ENCODE data around the gene SREK1. TPM values are rescaled to one million over a fixed set of nuclear protein-coding genes. Genes with fewer than 3 reads are reported as not detected.

The SREK1 gene
- total and polyA plus RNA-seq, 2 of the 8 experiments (the other 6 are each of a cell fraction or from before 2014, with no cell fraction given): 10.6 to 40.4 TPM

DNA sequence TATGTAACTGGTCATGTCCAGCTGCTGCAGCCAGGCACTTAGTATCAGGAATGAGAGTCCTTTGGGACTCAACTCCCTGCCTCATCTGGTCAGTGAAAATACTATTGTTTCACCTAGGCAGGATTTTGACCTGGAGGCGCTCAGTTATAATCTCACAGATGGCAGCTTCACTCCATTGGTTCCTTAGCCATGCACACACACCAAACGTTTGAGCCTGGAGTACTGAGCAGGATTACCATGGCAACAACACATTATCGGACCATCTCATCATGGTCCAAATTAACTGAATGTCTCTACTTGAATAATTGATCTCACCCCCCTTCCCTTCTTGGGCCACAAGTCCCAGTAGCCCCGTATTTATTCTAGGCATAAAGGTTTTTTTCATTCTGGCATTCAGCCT, 15.0 kb upstream of the SREK1 start:
- no peaks in the 10 kb centered on the region for H3K9me3 ChIP-seq (ENCODE audit: insufficient read depth in 2 of 2, low read depth in 1 of 2, low read length in 1 of 2)
- FAIRE-seq (no peak), DNase-seq (ENCODE audit: low read depth in 1 of 2, low spot score in 2 of 2) (no peak)
- no peak overlapping the region for H3K56ac ChIP-seq (replicated peaks; ENCODE audit: insufficient read length, low read depth, low read length)
- no peaks in the 10 kb centered on the region for H3K23me2 ChIP-seq (ENCODE audit: low read depth, low read length)
- CTCF ChIA-PET (ENCODE audit: partially characterized antibody): no interaction called here
- H2BK5ac ChIP-seq (ENCODE audit: low read depth, low read length): no peak overlapping the region
- no peak overlapping the region for H2BK12ac ChIP-seq (ENCODE audit: low read depth, low read length)
- H4K5ac ChIP-seq (ENCODE audit: insufficient read length, low read depth, low read length): no peak overlapping the region
- no peak overlapping the region for H3K14ac ChIP-seq (ENCODE audit: insufficient read length)
- WGBS, 2 experiments (ENCODE audit: extremely low coverage in 1 of 2, insufficient coverage in 1 of 2, insufficient read length in 1 of 2, insufficient replicate concordance in 2 of 2, low coverage in 1 of 2, low lambda C conversion rate in 2 of 2, missing lambda C conversion rate in 1 of 2): 93% methylated on average over 4 of the region's 4 CpGs; no CpG with 5 or more reads in 1 of the 2 experiments
- no peak overlapping the region for H2BK15ac ChIP-seq (ENCODE audit: low read length)
- no peak for TF ChIP-seq KDM4A (IDR thresholded peaks at IDR 0.05; ENCODE audit: low read depth, low read length, severe bottlenecking)
- TF ChIP-seq JUND (IDR thresholded peaks at IDR 0.05; ENCODE audit: low read length): no peak
- no peak for TF ChIP-seq TBP (IDR thresholded peaks at IDR 0.05; ENCODE audit: low read depth, low read length)
- TF ChIP-seq ZNF274 (IDR thresholded peaks at IDR 0.05; ENCODE audit: borderline replicate concordance, extremely low read depth, low read length): no peak
- TF ChIP-seq CHD1 (IDR thresholded peaks at IDR 0.05; ENCODE audit: low read depth, low read length): no peak
- TF ChIP-seq CEBPB (IDR thresholded peaks at IDR 0.05; ENCODE audit: low read depth, low read length): no peak
- TF ChIP-seq SIX5 (IDR thresholded peaks at IDR 0.05; ENCODE audit: low read depth, low read length): no peak
- no peak for TF ChIP-seq CTBP2 (IDR thresholded peaks at IDR 0.05; ENCODE audit: borderline replicate concordance, insufficient read depth, insufficient read length, low read length)
- TF ChIP-seq NRF1 (IDR thresholded peaks at IDR 0.05; ENCODE audit: low read depth, low read length): no peak
- TF ChIP-seq GTF2F1 (IDR thresholded peaks at IDR 0.05; ENCODE audit: borderline replicate concordance, low read depth, low read length): no peak
- TF ChIP-seq CREB1 (IDR thresholded peaks at IDR 0.05): no peak
- TF ChIP-seq POLR2AphosphoS5 (IDR thresholded peaks at IDR 0.05; ENCODE audit: low read depth, low read length): no peak
- no peak for TF ChIP-seq GABPA (IDR thresholded peaks at IDR 0.05; ENCODE audit: borderline replicate concordance, insufficient read depth, low read length)
- TF ChIP-seq BRCA1 (IDR thresholded peaks at IDR 0.05; ENCODE audit: low read depth, low read length): no peak
- TF ChIP-seq CBX8 (IDR thresholded peaks at IDR 0.05; ENCODE audit: borderline replicate concordance, low read depth, low read length): no peak
- H3K9ac ChIP-seq (replicated peaks in 1 of 4; ENCODE audit: extremely low read depth in 1 of 4, low read depth in 3 of 4, low read length in 3 of 4): no peak overlapping the region
- H4K8ac ChIP-seq (ENCODE audit: extremely low read depth, insufficient read depth, low read length): no peak overlapping the region
- no peak overlapping the region for H3K4me2 ChIP-seq (ENCODE audit: insufficient read depth in 1 of 2, low read depth in 2 of 2, low read length in 2 of 2)
- H2AFZ ChIP-seq (ENCODE audit: low read length): no peak overlapping the region
- H3K4ac ChIP-seq (replicated peaks; ENCODE audit: insufficient read length, low read depth, low read length): no peak overlapping the region
- no peak overlapping the region for H2AK5ac ChIP-seq (ENCODE audit: low read depth, low read length)
- no peaks in the 10 kb centered on the region for H3K79me1 ChIP-seq (ENCODE audit: low read depth, low read length)
- H3K4me3 ChIP-seq (ENCODE audit: extremely low read depth in 1 of 4, insufficient read depth in 2 of 4, low read depth in 3 of 4, low read length in 4 of 4): no peak overlapping the region
- no peak overlapping the region for H3K27ac ChIP-seq (ENCODE audit: low read depth, low read length)
- H3K18ac ChIP-seq (ENCODE audit: extremely low read depth, low read length): no peak overlapping the region
- no peak overlapping the region for H2BK20ac ChIP-seq (ENCODE audit: low read length)
- H4K20me1 ChIP-seq (replicated peaks in 1 of 2; ENCODE audit: control insufficient read depth in 1 of 2, insufficient read depth in 2 of 2, low read length in 2 of 2): no peaks in the 10 kb centered on the region
- H3K23ac ChIP-seq (ENCODE audit: insufficient read length): no peak overlapping the region
- POLR2A ChIA-PET (ENCODE audit: partially characterized antibody): interaction anchor here (1.3 kb wide), 1 partner anchor 15 kb away, joined by 6 read pairs; the partner anchor contains the start of gene SREK1
- no peaks in the 10 kb centered on the region for H3K27me3 ChIP-seq (replicated peaks in 1 of 4; ENCODE audit: control insufficient read depth in 3 of 4, extremely low read depth in 1 of 4, insufficient read depth in 3 of 4, low read length in 3 of 4)
- no peaks in the 10 kb centered on the region for H3K36me3 ChIP-seq (ENCODE audit: control insufficient read depth in 2 of 4, insufficient read depth in 4 of 4, low read length in 3 of 4)
- no peak overlapping the region for H4K91ac ChIP-seq (replicated peaks; ENCODE audit: insufficient read length, low read length)
- H3K4me1 ChIP-seq (replicated peaks in 1 of 4; ENCODE audit: control insufficient read depth in 3 of 4, insufficient read depth in 4 of 4, low read length in 3 of 4): no peaks in the 10 kb centered on the region
- no peak overlapping the region for H2BK120ac ChIP-seq (replicated peaks; ENCODE audit: low read depth, low read length)
- H3K79me2 ChIP-seq (ENCODE audit: control insufficient read depth in 1 of 2, insufficient read depth in 2 of 2, low read length in 2 of 2): no peaks in the 10 kb centered on the region
